Measurements from ENCODE around the gene TPSAB1. TPM values are rescaled to one million over a fixed set of nuclear protein-coding genes. Genes with fewer than 3 reads are reported as not detected.

The TPSAB1 gene
- total RNA-seq, 1 experiment from 2014 or later = 22.9 TPM

- no peak overlapping the region for H3K4me3 ChIP-seq (ENCODE audit: low read depth, low read length, poor library complexity, severe bottlenecking)
- no peaks in the 10 kb centered on the region for H3K36me3 ChIP-seq (ENCODE audit: insufficient read depth, low read length, poor library complexity, severe bottlenecking)
- no peak for DNase-seq (ENCODE audit: low spot score)
- POLR2A ChIA-PET (ENCODE audit: low non-redundant PET) = no interaction called here
- BruUV-seq (replicated peaks) = no TSS peak
- no peaks in the 10 kb centered on the region for H3K4me1 ChIP-seq (ENCODE audit: insufficient read depth, low read length, poor library complexity, severe bottlenecking)
- intact Hi-C loops (cut with micrococcal nuclease; ENCODE audit: unreplicated experiment) = no loop called here
- no peak overlapping the region for H3K27ac ChIP-seq (ENCODE audit: low read depth, low read length, poor library complexity, severe bottlenecking)
- CTCF ChIA-PET = no interaction called here
- TF ChIP-seq CTCF (conservative IDR thresholded peaks at IDR 0.05; ENCODE audit: low read depth, low read length) = no peak
- TF ChIP-seq EZH2 (IDR thresholded peaks at IDR 0.05; ENCODE audit: borderline replicate concordance, low read depth, low read length, poor library complexity, severe bottlenecking) = no peak
- H3K9me3 ChIP-seq (ENCODE audit: low read depth, low read length, poor library complexity, severe bottlenecking) = no peaks in the 10 kb centered on the region
- H3K27me3 ChIP-seq (replicated peaks; ENCODE audit: insufficient read depth, low read depth, low read length, poor library complexity) = no peaks in the 10 kb centered on the region
Measured at GRCh38 chr16:1291576-1291974, 51.1 kb downstream of the TPSAB1 start.

Other genes with a start within 250 kb of the TPSAB1 start
- gene SSTR5, start 168.0 kb upstream of the TPSAB1 start, total RNA-seq (2021) = not detected in 2 replicates
- not detected in 2 replicates for gene C1QTNF8, start 144.5 kb upstream of the TPSAB1 start, total RNA-seq (2021)
- gene CACNA1H, start 87.6 kb upstream of the TPSAB1 start, total RNA-seq (2021) = 19.7 and 25.0 TPM in 2 replicates
- gene TPSG1, start 15.4 kb upstream of the TPSAB1 start, total RNA-seq (2021) = not detected in 2 replicates
- 9.6 and 16.7 TPM in 2 replicates for gene TPSB2, start 10.5 kb upstream of the TPSAB1 start, total RNA-seq (2021)
- gene TPSD1, start 15.4 kb downstream of the TPSAB1 start, total RNA-seq (2021) = 1.7 and 2.3 TPM in 2 replicates
- 348 and 361 TPM in 2 replicates for gene UBE2I, start 68.9 kb downstream of the TPSAB1 start, total RNA-seq (2021)
- gene BAIAP3, start 92.9 kb downstream of the TPSAB1 start, total RNA-seq (2021) = 2.0 and 3.7 TPM in 2 replicates
- gene TSR3, start 111.2 kb downstream of the TPSAB1 start, total RNA-seq (2021) = 55.0 and 57.2 TPM in 2 replicates
- gene GNPTG, start 111.2 kb downstream of the TPSAB1 start, total RNA-seq (2021) = 20.9 and 32.7 TPM in 2 replicates
- 86.7 and 88.5 TPM in 2 replicates for gene UNKL, start 174.0 kb downstream of the TPSAB1 start, total RNA-seq (2021)
- 17.8 and 19.5 TPM in 2 replicates for gene UQCC4, start 180.0 kb downstream of the TPSAB1 start, total RNA-seq (2021)
- gene PERCC1, start 190.4 kb downstream of the TPSAB1 start, total RNA-seq (2021) = not detected in 2 replicates
- gene CCDC154, start 203.9 kb downstream of the TPSAB1 start, total RNA-seq (2021) = 1.2 and 1.6 TPM in 2 replicates
- gene CLCN7, start 234.3 kb downstream of the TPSAB1 start, total RNA-seq (2021) = 82.2 and 89.3 TPM in 2 replicates
- gene PTX4, start 248.2 kb downstream of the TPSAB1 start, total RNA-seq (2021) = not detected in 2 replicates

Data from A673 (cell line).